GM20431 (cell line): ENCODE measurements around the gene RIOX2.

Experiments
- in situ Hi-C: fragments of 300-500 bp; cut with MseI, MboI; formaldehyde crosslinking; loops from one replicate; pipeline ENCODE4 v1.15.0; 2020; ENCODE audit warnings: low sequenced_read_pairs; ENCODE audit not compliant: unreplicated experiment

Gene RIOX2

GRCh38 chr3:97971679-97972567 lies at the start of gene RIOX2:
RIOX2 (minus strand) TSS chr3:97972431; CDS start chr3:97967593, 4,838 bp downstream.
- in situ Hi-C loops: no loop called here

- in situ Hi-C loops: loop anchor here (5.0 kb wide), 1 partner anchor 228 kb away; no protein-coding TSS in a partner anchor
Measured at GRCh38 chr3:98020412-98020811, 48.2 kb upstream of the RIOX2 start.

GRCh38 chr3:98018301-98018700 lies 46.1 kb upstream of the RIOX2 start:
- in situ Hi-C loops: loop anchor here (10.0 kb wide), 1 partner anchor 64 kb away; no protein-coding TSS in a partner anchor

- in situ Hi-C loops: loop anchor here (10.0 kb wide), 1 partner anchor 59 kb away; no protein-coding TSS in a partner anchor
Measured at GRCh38 chr3:98014268-98014585, 42.0 kb upstream of the RIOX2 start.

- in situ Hi-C loops: loop anchor here (10.0 kb wide), 1 partner anchor 59 kb away; no protein-coding TSS in a partner anchor
Measured at GRCh38 chr3:98013411-98014267, 41.4 kb upstream of the RIOX2 start.

- in situ Hi-C loops: loop anchor here (10.0 kb wide), 1 partner anchor 58 kb away; no protein-coding TSS in a partner anchor
Measured at GRCh38 chr3:98012979-98013378, 40.7 kb upstream of the RIOX2 start.

- in situ Hi-C loops: loop anchor here (10.0 kb wide), 1 partner anchor 56 kb away; no protein-coding TSS in a partner anchor
Measured at GRCh38 chr3:98010883-98011449, 38.7 kb upstream of the RIOX2 start.

GRCh38 chr3:98010194-98010882 lies 38.1 kb upstream of the RIOX2 start:
- in situ Hi-C loops: loop anchor here (10.0 kb wide), 1 partner anchor 56 kb away; no protein-coding TSS in a partner anchor

- in situ Hi-C loops: no loop called here
Measured at GRCh38 chr3:98008855-98009254, 36.6 kb upstream of the RIOX2 start.

GRCh38 chr3:98005438-98005837 lies 33.2 kb upstream of the RIOX2 start:
- in situ Hi-C loops: no loop called here

GRCh38 chr3:98004721-98005120 lies 32.5 kb upstream of the RIOX2 start:
- in situ Hi-C loops: no loop called here

GRCh38 chr3:98003306-98003969 lies 31.2 kb upstream of the RIOX2 start:
- in situ Hi-C loops: no loop called here

- in situ Hi-C loops: no loop called here
Measured at GRCh38 chr3:98002717-98003116, 30.5 kb upstream of the RIOX2 start.

GRCh38 chr3:97999994-98000393 lies 27.8 kb upstream of the RIOX2 start:
- in situ Hi-C loops: no loop called here

- in situ Hi-C loops: no loop called here
Measured at GRCh38 chr3:97999103-97999502, 26.9 kb upstream of the RIOX2 start.

- in situ Hi-C loops: no loop called here
Measured at GRCh38 chr3:97996988-97997387, 24.8 kb upstream of the RIOX2 start.

- in situ Hi-C loops: no loop called here
Measured at GRCh38 chr3:97994328-97994945, 22.2 kb upstream of the RIOX2 start.

- in situ Hi-C loops: no loop called here
Measured at GRCh38 chr3:97993526-97993925, 21.3 kb upstream of the RIOX2 start.
